GM21786 (cell line): ENCODE measurements around the gene CAMKK2.
A peak's percentile ranks its signal among the peaks of the same experiment; 100 is the strongest.
"Not testable (repeated sequence)": the region's sequence is repeated elsewhere in the genome, so short reads cannot be mapped to it uniquely, and the experiment has no call there.

Source experiments
- ATAC-seq: cut with Tn5 transposase; IDR thresholded peaks from one replicate; pipeline ENCODE4 v1.9.1; 2021; ENCODE audit not compliant: unreplicated experiment

Gene CAMKK2

DNA sequence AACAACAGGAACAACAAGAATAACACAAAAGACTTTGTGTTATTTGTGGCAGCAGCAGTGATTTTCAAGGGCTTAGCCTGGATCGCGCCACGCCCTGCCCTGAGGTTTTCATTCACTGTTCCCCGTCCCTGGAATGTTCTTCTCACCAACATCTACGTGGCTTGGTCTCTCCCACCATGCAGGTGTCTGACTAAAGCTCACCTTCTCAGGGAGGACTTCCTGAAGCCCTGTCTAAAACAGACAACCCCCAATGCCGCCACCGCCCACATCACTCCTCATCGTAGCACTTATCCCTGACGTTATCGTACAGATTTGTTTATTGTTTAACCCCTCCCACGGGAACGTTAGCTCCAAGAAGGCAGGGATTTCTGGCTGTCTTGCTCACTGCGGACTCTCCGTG is 46.1 kb downstream of the CAMKK2 start:
- no peak for ATAC-seq

- peak; percentile 86 for ATAC-seq
These were observed 47.9 kb downstream of the CAMKK2 start for GRCh38 chr12:121248622-121249021.

DNA sequence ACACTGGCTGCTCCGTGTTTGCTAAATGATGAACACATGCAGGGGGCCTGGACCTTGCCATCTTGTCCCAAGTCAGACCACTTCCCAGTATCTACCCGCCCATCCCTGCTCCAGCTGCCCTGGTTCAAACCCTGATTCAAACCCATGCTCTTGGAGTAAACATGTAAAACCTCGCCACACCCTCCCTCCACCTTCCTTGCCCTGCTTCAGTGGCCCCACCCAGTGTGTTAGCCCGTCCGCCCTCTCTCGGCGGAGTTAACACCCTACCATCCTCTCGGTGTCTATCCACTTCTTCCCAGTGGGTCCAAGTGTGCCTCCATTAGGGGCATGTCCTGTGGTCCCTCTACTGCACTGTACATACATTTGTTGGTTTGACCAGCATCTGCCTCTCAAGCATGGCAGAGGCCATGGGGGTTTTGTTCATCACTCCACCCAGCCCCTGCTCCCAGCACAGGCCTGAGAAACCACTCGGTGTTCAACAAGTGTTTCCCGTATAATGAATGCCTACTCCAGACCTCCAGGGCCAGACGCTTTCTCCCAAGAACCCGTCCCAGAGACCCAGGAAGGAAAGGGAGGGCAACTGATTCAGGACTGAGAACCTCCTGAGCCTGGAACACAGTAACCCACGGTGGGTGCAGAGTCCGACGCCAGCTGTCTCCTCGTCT is 49.5 kb downstream of the CAMKK2 start:
- no peak for ATAC-seq

- no peak for ATAC-seq
These were observed 50.6 kb downstream of the CAMKK2 start for GRCh38 chr12:121245951-121246350.

GRCh38 chr12:121245031-121245430 is 51.5 kb downstream of the CAMKK2 start:
- ATAC-seq: no peak

- no peak for ATAC-seq
These were observed 55.1 kb downstream of the CAMKK2 start for GRCh38 chr12:121241156-121241970.

DNA sequence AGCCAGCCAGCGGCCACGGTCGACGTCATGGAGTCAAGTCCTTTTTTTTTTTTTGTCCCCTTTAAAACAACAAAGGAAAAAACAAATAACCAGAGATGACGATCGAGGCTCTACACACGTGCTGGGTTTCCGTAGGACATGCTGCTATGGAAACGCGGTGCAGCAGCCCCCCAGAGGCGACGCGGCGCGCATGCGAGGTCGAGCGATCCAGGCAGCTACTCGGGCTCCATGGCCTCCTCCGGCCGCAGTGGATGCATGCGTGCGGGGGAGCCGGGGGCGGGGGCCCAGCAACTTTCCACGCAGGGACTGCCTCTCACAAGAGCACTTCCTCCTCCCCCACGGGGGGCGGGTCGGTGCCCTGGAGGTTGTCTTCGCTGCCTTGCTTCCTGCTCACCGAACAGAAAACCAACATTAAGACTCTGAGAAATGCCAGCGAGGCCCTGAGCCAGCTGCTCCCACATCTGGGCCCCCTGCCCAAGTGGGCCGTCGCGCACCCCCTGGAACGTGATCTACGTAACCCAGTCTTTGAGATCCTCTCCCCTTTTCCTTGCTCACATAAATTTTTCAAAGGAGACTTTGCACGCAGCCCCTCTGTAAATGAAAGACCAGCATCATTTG is 55.9 kb downstream of the CAMKK2 start:
- no peak for ATAC-seq

DNA sequence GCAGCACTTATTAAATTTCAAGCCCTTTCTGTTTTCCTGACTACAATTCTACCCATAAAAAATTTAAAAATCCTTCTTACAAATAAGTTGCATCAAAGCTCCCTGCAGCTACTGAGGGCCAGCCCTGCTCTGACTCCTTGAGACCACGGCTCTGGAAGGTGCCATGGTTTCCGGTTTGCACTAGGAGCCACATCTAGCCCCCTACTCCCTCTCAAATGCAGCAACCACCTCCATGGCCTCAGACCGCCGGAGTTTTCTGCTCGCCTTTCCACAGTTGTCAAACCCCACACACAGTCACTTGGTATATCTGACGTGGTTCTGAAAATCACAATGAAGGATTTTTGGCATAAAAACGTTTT is 56.5 kb downstream of the CAMKK2 start:
- ATAC-seq: no peak

DNA sequence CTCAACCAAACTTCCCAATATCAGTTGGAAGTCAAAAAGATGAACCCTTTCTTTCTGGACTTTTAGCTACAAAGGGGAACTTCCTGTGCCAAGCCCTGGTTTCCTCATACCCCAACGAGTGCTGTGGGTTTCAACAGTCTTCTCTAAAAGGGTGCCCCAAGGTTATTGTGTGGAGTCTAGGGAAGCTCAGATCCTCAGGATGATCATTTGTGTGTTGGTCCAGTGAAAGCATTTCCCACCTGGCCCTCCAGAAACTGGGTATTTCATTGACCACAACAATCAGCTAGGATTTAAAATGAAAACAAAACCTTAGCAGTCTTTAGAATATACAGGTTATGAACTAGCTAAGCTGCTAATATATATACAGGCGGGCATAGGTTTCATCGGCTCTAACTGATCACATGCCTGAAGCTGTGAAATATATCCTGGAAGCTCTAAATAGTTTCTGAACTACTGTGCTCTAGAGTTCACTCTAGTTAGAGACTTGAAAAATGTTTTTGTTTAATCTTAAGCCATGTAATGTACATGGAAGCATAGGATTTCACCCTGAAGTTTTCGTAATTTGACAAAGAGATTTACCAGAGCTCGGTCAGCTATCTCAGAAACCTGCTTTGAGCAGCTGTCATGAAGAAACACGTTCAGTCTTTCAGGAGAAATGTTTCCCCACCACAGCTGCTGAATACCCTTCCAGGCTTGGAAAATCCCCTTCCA is 57.0 kb downstream of the CAMKK2 start:
- no peak for ATAC-seq

DNA sequence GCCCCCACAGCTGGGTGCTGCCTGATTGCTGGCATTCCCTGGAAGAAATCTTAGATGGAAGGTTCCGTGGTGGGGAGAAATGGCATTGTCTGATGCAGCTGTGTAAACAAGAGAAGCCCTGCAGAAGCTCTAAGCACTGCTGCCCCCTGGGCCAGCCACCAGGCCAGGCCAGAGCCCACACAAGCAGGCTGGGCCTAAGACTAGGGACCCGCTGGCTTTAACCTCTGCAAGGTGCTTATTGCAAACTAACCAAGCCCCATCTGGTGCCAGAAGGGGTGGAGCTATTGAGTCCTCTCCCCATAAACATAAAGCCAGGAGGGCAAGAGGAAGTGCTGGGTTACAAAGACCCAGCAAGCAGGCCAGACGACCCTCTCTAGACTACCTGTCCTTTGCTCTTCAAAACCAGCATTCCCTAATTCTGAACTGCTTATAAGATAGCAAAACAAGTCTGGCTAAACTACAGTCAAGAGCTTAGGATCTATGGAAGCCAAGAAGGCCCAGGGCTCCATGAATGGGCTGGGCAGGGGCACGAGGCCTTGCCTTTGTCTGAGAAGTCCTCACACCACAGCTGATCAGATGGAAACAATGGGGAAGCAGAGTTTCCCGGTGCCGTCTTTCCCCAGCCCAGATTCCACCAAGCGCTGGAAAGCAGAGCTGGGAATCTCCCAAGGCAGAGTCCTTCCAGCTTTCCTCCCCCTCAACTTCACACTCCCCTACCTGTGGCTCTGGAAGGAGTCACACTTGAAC is 57.7 kb downstream of the CAMKK2 start:
- no peak for ATAC-seq

- ATAC-seq: no peak
These were observed 58.4 kb downstream of the CAMKK2 start for GRCh38 chr12:121238086-121238485.

DNA sequence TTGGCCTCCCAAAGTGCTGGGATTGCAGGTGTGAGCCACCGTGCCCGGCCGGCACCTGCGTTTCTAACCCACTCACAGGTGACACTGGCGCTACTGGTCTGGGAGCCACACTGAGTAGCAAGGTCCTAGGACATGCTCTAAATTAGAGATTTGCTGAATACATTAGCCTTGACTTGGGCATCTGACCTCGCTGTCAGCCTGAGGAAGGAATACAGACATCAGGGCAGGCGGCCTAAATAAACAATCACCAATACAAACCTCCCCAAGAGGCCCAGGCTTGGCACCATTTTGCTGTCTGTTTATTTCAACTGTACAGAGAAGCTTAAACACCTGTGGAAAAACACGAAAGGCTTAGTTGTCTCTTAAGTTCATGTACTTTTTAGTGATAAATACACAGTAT is 59.1 kb downstream of the CAMKK2 start:
- no peak for ATAC-seq

GRCh38 chr12:121236776-121237175 is 59.7 kb downstream of the CAMKK2 start:
- ATAC-seq: no peak

GRCh38 chr12:121233628-121234020 is 62.9 kb downstream of the CAMKK2 start:
- ATAC-seq: no peak

GRCh38 chr12:121232977-121233627 is 63.4 kb downstream of the CAMKK2 start:
- no peak for ATAC-seq

- no peak for ATAC-seq
These were observed 64.3 kb downstream of the CAMKK2 start for GRCh38 chr12:121232163-121232562.

DNA sequence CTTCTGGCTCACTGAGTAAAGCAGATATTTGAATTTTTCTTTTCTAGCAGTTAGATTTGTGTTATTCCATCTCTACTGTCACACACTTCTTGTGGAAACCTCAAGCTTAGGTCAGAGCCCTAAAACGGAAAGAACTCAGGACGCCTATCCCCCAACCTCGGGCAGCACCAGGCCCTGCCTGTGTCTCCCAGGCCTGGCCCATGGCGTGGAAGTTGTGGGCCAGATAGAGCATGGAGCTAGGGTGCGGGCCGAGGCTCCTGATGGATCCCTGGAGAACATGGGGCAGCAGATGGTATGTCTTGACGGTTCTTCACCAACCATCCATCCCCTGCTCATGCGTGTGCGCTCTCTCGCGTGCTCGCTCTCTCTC is 66.0 kb downstream of the CAMKK2 start:
- ATAC-seq: no peak

DNA sequence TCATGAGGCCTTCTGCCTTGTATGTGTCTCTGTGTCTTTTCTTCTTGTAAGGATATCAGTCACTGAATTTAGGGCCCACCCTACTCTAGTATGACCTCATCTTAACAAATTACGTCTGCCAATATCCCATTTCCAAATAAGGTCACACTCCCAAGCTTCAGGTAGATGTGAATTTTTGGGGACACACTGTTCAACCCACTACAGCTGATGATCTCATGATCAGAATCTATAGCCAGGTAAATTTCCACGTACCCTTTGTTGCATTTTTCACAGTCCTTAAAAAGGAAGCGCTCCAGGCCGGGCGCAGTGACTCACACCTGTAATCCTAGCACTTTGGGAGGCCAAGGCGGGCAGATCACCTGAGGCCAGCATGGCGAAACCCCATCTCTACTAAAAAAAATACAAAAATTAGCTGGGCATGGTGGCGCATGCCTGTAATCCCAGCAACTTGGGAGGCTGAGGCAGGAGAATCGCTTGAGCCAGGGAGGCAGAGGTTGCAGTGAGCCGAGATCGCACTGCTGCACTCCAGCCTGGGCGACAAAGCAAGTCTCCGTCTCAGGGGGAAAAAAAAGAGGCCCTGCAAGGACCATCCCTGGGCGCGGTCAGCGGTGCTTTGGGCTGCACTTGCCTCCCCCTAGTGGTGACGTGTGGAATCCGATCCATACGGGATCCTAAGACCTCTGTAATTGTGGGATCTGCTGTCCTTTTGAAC is 66.5 kb downstream of the CAMKK2 start:
- ATAC-seq: not testable (repeated sequence)

- no peak for ATAC-seq
These were observed 67.4 kb downstream of the CAMKK2 start for GRCh38 chr12:121228919-121229665.
